Activated naive CD8-positive, alpha-beta T cell treated with anti-CD3 and anti-CD28 coated beads, Interleukin-2, amount 50 U/mL, for 16 hours (primary cell): ENCODE measurements around the gene FKBP2.

ENCODE experiments used
- DNase-seq: peaks from one replicate; pipeline ENCODE4 v3.0.0-alpha.2; 2020; ENCODE audit warnings: low read depth, low spot score

Gene FKBP2

DNA sequence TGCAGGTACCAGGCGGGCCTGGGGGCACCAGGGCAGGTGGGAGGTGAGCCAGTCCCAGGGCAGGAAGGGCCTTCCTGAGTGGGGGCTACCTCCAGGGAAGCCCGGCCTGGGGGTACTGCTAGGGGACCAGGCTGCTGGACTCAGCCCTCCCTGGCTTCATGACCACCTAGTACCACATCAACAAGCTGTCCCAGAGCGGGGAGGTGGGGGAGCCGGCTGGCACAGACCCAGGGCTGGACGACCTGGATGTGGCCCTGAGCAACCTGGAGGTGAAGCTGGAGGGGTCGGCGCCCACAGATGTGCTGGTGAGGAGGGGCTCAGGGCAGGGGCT, 21.6 kb upstream of the FKBP2 start:
- no peak for DNase-seq

DNA sequence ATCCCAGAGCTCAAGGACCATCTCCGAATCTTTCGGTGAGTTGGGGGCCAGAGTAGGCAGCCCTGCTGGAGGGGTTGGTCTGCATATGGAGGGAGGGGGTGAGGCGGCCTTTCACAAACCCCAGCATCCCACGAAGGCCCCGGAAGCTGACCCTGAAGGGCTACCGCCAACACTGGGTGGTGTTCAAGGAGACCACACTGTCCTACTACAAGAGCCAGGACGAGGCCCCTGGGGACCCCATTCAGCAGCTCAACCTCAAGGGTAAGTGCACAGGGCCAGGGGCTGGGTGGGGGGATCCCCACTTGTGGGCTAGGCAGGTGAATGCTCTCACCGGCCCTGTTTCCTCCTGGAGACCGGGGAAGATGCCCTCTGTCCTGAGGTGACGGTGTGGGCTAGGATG, 21.1 kb upstream of the FKBP2 start:
- no peak for DNase-seq

DNA sequence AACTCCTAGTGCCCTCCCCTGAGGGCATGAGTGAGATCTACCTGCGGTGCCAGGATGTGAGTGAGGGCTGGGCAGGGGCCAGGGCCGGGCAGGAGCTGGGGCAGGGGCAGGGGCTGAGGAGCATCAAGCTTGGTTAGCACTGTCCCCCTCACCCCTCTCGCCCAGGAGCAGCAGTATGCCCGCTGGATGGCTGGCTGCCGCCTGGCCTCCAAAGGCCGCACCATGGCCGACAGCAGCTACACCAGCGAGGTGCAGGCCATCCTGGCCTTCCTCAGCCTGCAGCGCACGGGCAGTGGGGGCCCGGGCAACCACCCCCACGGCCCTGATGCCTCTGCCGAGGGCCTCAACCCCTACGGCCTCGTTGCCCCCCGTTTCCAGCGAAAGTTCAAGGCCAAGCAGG, 20.6 kb upstream of the FKBP2 start:
- no peak for DNase-seq

DNA sequence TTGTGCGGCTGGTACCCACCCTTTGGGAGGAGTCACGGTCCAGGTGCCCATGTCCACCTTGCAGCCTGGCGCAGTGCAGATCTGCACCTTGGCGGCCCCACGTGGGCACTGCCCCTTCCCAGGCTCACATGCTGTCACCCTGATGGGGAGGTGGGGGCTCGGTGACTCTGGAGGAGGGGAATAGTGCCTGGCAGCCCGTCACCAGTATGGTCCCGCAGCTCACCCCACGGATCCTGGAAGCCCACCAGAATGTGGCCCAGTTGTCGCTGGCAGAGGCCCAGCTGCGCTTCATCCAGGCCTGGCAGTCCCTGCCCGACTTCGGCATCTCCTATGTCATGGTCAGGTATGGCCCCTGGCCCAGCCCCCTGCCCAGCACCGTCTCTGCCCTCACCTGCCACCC, 20.1 kb upstream of the FKBP2 start:
- DNase-seq: no peak

DNA sequence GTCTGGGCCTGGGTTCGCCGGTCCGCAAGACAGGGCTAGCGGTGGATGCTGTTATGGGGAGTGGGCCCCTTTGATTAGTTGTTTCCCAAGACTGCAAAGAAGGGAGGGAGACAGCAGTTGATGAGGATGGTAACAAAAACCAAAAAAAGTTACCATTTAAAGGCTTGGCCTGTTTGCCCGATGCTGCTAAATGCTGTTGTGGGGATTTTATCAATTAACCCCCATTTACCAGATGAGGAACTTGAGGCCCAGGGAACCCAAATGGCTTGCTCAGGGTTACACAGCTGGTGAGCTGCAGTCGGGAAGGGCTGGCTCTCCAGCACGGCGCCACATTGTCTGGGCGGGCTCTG, 18.3 kb upstream of the FKBP2 start:
- no peak for DNase-seq

DNA sequence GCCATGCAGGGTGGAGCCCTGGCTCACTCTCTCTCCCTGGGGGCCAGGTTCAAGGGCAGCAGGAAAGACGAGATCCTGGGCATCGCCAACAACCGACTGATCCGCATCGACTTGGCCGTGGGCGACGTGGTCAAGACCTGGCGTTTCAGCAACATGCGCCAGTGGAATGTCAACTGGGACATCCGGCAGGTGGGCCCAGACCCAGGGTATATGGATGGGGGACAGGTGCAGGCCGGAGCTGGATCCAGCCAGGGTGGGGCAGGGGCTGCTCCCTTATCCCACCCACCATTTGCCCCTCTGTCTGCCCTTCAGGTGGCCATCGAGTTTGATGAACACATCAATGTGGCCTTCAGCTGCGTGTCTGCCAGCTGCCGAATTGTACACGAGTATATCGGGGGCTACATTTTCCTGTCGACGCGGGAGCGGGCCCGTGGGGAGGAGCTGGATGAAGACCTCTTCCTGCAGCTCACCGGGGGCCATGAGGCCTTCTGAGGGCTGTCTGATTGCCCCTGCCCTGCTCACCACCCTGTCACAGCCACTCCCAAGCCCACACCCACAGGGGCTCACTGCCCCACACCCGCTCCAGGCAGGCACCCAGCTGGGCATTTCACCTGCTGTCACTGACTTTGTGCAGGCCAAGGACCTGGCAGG, 17.8 kb upstream of the FKBP2 start:
- DNase-seq: no peak

DNA sequence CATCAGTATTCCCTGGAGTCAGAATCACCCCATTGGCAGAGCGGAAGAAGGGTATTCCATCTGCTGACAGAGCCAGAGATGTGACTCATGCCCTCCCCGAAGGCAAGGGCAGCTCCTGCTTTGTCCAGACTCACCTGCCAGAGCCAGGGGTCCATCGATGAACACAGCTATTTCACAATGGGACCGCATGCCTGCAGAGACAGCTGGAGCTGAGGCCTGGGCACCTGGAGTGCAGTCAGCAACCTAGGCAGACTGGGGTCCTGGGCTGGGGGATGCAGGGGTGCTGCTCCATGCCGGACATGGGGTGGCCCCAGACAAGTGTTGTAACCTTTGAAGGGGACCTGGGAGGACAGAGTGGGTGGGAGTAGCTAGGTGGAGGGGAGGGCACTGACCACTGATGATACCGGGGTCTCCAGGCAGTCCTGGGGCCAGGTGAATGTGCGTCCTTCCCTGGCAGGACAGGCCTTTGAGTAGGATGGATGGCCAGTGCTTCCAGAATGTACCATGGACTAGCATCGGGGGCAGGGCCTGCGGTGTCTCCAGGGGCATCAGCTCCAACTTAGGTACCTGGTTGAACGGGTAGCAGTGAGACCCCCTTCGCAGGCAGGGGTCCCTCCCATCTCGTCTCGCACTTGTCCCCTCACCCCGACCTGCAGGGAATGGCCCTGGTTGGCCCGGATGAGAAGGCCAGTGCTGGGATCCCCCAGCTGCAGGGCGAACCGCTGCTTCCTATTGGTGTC, 16.6 kb upstream of the FKBP2 start:
- DNase-seq: no peak

DNA sequence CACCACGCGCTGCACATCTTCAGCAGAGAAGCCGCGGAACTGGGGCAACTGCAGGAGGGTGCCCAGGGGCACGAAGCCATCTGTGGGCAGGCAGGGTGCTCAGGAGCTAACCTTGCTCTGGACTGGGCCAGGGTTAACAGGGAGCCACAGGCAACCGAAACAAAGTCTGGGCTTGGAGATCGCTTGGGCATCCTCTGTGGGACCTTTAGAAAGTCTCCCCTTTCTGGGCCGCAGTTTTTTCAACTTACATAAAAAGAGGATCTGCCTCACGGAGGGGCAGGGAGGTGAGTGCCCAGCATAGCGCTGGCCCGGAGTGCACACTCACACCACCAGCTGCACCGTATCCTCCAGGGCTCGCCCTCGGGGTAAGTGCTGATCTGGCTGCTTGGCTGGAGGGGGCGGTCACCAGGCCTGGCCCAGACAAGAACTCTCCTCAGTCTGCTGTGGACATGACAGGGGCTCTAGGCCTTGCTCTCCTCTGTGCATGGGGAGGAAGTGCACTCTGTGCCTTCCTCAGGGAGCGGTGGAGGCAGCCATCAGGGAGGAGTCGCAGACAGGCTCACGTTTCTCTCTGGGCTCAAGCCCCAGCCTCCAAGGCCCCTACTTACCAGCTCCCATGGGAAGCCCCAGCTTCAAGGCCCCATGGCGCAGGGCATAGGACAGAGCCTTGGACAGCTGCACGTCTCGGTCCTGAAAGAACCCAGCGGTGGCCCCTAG, 15.8 kb upstream of the FKBP2 start:
- no peak for DNase-seq

DNA sequence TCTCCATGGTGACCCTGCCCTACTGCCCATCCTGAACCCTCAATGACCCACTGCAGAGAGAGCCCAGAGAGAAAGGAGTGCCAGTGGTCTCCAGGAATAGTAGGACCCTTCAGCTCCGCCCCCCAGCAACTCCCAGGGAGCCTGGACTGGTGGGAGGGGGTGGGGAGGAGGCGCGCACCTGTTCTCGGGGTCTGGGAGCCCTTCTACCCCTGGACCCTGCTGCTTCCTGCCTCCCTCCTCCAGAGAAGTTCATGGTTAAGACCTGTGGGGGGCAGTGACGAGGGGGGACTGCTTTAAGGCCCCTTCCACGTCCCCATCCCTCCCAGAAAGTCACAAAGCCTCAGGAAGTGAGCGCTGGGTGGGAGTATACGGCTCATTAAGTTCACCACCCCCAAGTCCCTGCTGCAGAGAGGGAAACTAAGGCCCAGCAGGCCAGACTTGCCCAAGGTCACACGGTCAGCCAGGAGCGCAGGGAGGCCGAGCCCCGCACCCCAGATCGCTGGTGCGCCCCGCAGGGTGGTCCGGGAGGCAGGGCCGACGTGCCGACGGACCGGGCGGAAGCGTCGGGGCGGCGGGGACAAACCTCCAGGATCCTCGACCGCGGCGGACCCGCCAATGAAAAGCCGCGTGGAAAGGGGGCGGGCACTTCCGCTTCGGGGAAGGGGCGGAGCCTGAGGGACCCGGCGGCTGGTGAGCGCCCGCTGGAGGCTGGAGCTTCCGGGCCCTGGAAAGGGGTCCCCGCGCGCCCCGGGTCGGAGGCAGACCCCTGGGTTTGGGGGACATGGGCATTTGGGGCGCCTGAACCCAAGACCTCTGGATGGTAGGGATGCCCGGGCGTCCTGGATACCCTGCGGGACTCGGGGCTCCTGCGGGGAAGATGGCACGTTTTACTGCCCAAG, 15.0 kb upstream of the FKBP2 start, which contains the start of the genes NUDT22 and TRPT1:
NUDT22 (plus strand) TSS at position 667 of the 899 bp plus-strand sequence. CDS start 379 bp downstream, outside the sequence.
TRPT1 (minus strand) TSS at position 579 of the 899 bp plus-strand sequence; CDS start at position 253, 326 bp downstream.
- DNase-seq: peak; percentile 88

DNA sequence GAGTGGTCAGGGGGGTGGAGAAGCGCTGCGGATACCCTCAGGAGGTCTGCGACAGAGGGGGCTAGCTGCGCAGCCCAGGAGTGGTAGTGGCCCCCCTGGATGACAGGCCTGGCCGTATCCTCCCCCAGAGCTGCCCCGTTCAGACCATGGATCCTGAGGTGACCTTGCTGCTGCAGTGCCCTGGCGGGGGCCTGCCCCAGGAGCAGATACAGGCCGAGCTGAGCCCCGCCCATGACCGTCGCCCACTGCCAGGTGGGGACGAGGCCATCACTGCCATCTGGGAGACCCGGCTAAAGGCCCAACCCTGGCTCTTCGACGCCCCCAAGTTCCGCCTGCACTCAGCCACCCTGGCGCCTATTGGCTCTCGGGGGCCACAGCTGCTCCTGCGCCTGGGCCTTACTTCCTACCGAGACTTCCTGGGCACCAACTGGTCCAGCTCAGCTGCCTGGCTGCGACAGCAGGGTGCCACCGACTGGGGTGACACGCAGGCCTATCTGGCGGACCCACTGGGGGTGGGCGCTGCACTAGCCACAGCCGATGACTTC, 14.3 kb upstream of the FKBP2 start:
- DNase-seq: no peak

DNA sequence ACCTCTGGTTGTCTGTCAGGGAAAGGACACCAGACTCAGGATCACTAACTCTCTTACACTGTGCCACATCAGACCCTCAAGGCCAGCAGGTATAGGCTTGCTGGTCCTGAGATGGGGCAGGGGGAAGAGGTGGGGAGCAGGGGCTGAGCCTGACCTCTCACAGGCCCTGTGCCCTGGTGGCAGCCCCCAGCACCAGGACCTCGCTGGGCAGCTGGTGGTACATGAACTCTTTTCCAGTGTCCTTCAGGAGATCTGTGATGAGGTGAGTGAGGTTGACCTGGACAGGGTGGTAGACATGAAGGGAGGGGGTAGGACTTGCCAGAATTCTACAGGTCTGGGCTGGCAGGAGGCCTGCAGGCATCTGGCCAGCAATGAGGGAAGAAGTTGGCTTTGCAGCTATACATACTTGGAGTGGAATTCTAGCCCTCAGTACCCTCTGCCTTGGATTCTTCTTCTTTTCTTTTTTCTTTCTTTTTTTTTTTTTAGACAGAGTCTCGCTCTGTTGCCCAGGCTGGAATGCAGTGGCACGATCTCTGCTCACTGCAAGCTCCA, 13.4 kb upstream of the FKBP2 start:
- no peak for DNase-seq

DNA sequence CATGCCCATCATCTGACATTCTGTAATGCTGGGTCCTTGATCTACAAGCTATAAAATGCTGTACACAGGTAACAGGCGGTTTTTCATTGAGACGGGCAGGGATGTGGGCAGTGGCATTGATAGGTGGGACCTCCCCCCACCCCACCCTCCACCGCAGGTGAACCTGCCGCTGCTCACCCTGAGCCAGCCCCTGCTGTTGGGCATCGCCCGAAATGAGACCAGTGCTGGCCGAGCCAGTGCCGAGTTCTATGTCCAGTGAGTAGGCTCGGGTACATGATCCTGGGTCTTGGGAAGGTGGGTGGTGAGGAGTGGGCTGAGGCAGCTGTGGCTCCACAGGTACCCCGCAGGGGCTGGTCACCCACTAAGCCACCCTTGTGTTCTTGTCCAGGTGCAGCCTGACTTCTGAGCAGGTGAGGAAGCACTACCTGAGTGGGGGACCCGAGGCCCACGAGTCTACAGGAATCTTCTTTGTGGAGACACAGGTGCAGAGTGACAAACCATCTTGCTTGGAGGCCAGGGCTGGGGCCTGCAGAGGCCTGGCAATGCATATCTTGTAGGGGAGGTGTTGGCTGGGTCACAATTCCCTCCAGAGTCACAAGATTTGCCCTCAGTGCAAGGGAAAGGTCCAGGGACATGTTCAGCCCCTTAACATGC, 11.7 kb upstream of the FKBP2 start:
- DNase-seq: no peak

DNA sequence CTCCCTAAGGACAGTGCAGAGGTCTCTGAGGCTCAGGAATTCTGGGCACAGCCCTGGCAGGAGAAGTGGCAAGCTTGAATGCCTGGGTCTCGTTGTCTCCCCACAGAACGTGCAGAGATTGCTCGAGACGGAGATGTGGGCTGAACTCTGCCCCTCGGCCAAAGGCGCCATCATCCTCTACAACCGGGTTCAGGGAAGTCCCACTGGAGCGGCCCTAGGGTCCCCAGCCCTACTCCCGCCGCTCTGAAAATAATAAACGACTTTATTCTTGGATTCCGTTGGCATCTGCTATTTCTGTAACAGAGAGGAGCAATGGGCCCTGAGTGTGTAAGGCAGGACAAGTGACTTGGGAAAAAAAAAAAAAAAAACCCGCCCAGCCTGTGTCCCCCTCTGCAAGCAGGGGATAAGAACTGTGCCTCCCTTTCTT, 11.1 kb upstream of the FKBP2 start:
- DNase-seq: no peak

DNA sequence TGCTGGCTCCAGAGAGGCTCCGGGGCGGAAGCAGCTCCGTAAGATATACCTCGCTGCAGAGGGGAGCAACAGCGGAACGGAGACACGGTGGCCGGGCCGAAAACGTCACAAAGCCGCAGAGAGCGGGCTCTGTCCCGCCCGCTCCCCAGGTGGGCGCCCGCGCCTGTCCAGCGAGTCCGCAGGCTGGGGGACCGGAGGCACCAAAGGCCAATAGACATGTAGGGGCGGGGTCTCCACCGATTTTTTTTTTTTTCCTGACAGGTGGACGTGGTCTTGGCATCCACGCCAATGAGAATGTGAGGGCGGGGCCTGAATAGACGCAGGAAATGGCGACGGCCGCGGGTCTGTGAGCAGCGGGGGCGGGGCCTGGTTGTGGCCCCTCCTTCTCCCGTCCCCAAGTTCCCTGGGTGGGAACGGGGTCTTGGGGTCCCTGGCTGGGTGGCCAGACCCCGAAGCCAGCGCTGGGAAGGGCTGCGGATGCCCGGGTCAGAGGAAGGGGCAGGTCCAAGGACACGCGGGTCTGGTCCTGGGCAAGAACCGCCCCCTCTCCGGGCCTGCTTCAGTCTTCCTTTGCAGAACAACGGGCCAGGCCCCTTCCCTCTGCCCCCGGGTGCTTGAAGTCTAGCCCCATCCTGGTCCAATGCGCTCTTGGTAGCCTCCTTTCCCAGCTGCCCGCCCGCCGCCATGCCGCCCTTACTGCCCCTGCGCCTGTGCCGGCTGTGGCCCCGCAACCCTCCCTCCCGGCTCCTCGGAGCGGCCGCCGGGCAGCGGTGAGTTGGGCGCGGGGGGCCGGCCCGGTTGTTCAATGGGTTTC, 10.5 kb upstream of the FKBP2 start, which contains the start of gene DNAJC4:
DNAJC4 (plus strand) TSS at position 378 of the 814 bp plus-strand sequence; CDS start at position 685, 307 bp downstream.
- peak; percentile 69 for DNase-seq

DNA sequence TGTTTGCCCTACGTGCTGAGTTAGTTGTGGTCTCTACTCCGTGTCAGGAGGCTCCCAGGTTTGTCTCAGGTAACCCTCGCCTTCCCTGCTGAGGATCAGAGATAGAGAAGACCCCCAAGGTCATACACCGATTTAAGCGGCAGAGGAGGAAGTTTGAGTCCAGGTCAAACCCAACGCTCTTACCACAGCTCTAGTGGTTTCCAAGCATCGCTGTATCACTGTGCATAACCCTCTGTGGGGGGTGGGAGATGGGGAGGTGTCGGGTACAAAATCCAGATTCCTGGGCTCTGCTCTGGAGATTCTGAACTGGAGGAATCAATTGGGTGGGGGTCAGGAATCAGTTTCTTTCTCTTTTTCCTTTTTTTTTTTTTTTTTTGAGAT, 9.9 kb upstream of the FKBP2 start:
- no peak for DNase-seq

DNA sequence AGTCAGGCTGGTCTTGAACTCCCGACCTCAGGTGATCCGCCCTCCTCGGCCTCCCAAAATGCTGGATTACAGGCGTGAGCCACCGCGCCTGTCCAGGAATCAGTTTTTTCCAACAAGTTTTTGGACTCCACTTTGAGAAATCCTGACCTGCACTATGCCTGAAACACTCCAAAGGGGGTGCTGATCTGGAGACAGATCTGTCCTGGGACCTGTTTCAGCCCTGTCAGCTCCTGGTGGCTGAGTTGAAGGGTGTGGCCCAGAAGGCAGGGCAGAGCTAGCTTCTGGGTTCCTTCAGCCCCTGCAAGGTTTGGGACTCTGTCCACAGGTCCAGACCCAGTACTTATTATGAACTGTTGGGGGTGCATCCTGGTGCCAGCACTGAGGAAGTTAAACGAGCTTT, 9.3 kb upstream of the FKBP2 start:
- no peak for DNase-seq

DNA sequence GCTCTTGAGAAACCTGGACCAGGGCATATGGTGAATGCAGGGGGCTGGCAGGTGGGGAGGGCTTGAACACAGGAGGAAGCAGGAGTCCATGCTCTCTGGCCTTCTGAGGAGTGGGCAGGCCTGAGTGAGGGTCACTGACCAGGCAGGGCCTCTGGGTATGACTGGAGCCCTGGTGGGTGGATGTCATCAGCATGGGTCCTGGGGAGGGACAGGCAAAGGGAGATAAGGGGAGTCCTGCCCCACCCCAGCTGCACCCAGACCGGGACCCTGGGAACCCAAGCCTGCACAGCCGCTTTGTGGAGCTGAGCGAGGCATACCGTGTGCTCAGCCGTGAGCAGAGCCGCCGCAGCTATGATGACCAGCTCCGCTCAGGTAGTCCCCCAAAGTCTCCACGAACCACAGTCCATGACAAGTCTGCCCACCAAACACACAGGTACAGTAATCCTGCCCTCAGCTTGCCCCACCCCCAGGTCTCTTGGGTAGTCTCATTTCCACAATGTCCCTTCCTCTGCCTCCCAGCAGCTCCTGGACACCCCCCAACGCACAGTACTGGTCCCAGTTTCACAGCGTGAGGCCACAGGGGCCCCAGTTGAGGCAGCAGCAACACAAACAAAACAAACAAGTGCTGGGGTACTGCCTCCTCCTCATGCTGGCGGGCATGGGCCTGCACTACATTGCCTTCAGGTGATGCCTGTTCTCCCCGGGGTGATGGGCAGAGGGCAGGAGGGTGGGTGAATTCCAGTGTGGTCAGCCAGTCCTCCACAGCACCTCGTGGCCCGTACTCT, 8.5 kb upstream of the FKBP2 start:
- no peak for DNase-seq

DNA sequence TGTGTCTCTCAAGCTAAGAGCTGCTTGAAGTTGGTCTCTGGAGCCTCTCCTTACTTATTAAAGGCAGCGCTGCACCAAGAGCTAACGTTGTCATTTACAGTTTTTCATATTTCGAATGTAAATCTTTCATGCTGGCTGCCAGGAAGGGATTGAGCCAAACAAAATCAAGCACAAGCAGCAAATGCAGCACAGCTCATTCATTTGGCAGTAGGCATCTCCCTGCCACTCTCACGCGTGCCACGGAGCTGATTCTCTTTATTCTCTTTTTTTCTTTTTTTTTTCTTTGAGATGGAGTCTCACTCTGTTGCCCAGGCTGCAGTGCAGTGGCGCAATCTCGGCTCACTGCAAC, 8.0 kb upstream of the FKBP2 start:
- no peak for DNase-seq
